OCI-LY7 (cell line): ENCODE data around the gene TBCB. TPM values are rescaled to one million over a fixed set of nuclear protein-coding genes. Genes with fewer than 3 reads are reported as not detected.

Experiments used
- BruUV-seq: library from RNA; stranded (reverse); fragments of 400-500 nt; replicated peaks from 2 replicates; lab custom pipeline; 2021; lab: Mats Ljungman, UMichigan
- CTCF ChIA-PET: fragments of 300-600 bp; sonication (Branson Sonifier 250); formaldehyde crosslinking; loops from one replicate; lab custom pipeline; 2022; ENCODE audit warnings: antibody characterized with exemption; ENCODE audit not compliant: unreplicated experiment; lab: Charles Lee
- POLR2A ChIA-PET: fragments of 300-600 bp; sonication (Branson Sonifier 250); formaldehyde crosslinking; loops from one replicate; lab custom pipeline; 2022; ENCODE audit warnings: antibody characterized with exemption; lab: Charles Lee
- DNase-seq: peaks from one replicate; pipeline ENCODE4 v3.0.0-alpha.2; 2015; ENCODE audit warnings: low spot score
- H2AFZ ChIP-seq: fragments of 200-600 bp; sonication (generic), shearing (Covaris generic); 2 replicates; pipeline ENCODE4 v1.6.1; 2014; ENCODE audit warnings: mild to moderate bottlenecking, antibody characterized with exemption, low read length, moderate library complexity
- H3K27ac ChIP-seq: fragments of 200-600 bp; sonication (generic); 2 replicates; pipeline ENCODE4 v1.5.1; 2014; ENCODE audit warnings: mixed run types, low read depth, mild to moderate bottlenecking, moderate library complexity, low read length, inconsistent platforms; ENCODE audit not compliant: poor library complexity, severe bottlenecking
- H3K36me3 ChIP-seq: fragments of 200-600 bp; sonication (generic); 2 replicates; pipeline ENCODE4 v1.6.1; 2014; ENCODE audit warnings: mild to moderate bottlenecking, antibody characterized with exemption, low read length, moderate library complexity, mixed read lengths; ENCODE audit not compliant: insufficient read depth
- H3K4me1 ChIP-seq: fragments of 200-600 bp; sonication (generic); 2 replicates; pipeline ENCODE4 v1.5.1; 2014; ENCODE audit warnings: mild to moderate bottlenecking, low read length; ENCODE audit not compliant: insufficient read depth, poor library complexity, severe bottlenecking
- H3K4me2 ChIP-seq: fragments of 200-600 bp; sonication (generic); 2 replicates; pipeline ENCODE4 v1.6.1; 2014; ENCODE audit warnings: mild to moderate bottlenecking, low read length
- H3K4me3 ChIP-seq: fragments of 200-600 bp; sonication (generic); 2 replicates; pipeline ENCODE4 v1.5.1; 2014; ENCODE audit warnings: mild to moderate bottlenecking, low read depth, low read length; ENCODE audit not compliant: poor library complexity, severe bottlenecking
- H3K79me2 ChIP-seq: fragments of 200-600 bp; sonication (generic); 2 replicates; pipeline ENCODE4 v1.6.1; 2016; ENCODE audit warnings: low read depth, mild to moderate bottlenecking, low read length, moderate library complexity, mixed read lengths; ENCODE audit not compliant: insufficient read depth
- H3K9me2 ChIP-seq: fragments of 200-600 bp; sonication (generic); 2 replicates; pipeline ENCODE4 v1.6.1; 2016; ENCODE audit warnings: mild to moderate bottlenecking, low read length, mixed read lengths; ENCODE audit not compliant: insufficient read depth
- H3K9me3 ChIP-seq: fragments of 200-600 bp; sonication (generic); 2 replicates; pipeline ENCODE4 v1.6.1; 2014; ENCODE audit warnings: mild to moderate bottlenecking, mixed run types, low read length, mixed read lengths
- H4K20me1 ChIP-seq: fragments of 200-600 bp; sonication (generic); 2 replicates; pipeline ENCODE4 v1.6.1; 2014; ENCODE audit warnings: mild to moderate bottlenecking, antibody characterized with exemption, low read length, moderate library complexity, mixed read lengths; ENCODE audit not compliant: insufficient read depth
- EZH2phosphoT487 ChIP-seq: fragments of 200-600 bp; sonication (generic); IDR thresholded peaks from 2 replicates; pipeline ENCODE4 v1.6.1; 2018; ENCODE audit warnings: low read depth, borderline replicate concordance, mild to moderate bottlenecking, mixed run types, antibody characterized with exemption, low read length, moderate library complexity, mixed read lengths
- intact Hi-C: fragments of 100-400 bp; cut with micrococcal nuclease; formaldehyde crosslinking; loops from one replicate; pipeline ENCODE4 v1.10.0; 2022; ENCODE audit not compliant: unreplicated experiment
- total RNA-seq, 2 experiments: library from RNA; depleted of rRNA in 1 of 2; stranded (reverse); fragments of >200 nt in 1 of 2; shearing (Covaris generic) in 1 of 2; gene quantifications; 2 replicates each; pipeline ENCODE4 v1.2.3, GENCODE V29; 2014 to 2022
- TF ChIP-seq, protein P1 (sequence below): fragments of 200-600 bp; sonication (generic); conservative IDR thresholded peaks from 2 replicates; pipeline ENCODE4 v1.5.1; 2014; ENCODE audit warnings: mild to moderate bottlenecking, antibody characterized with exemption, low read length, moderate library complexity, mixed read lengths

Gene TBCB
- total RNA-seq, 2 experiments from 2014 or later = 136 to 200 TPM

- no peaks in the 10 kb centered on the region for H3K4me1 ChIP-seq
- ChIA-PET POLR2A (no interaction called here), CTCF (no interaction called here)
- H3K9me3 ChIP-seq = no peaks in the 10 kb centered on the region
- no peak overlapping the region for H3K4me2 ChIP-seq
- H3K36me3 ChIP-seq = peaks cover 93% of the 10 kb centered on the region
- H3K4me3 ChIP-seq = no peak overlapping the region
- DNase-seq = no peak
- H3K79me2 ChIP-seq = no peaks in the 10 kb centered on the region
- H2AFZ ChIP-seq = no peak overlapping the region
- no peak for TF ChIP-seq EZH2phosphoT487
- TF ChIP-seq, protein P1, sequence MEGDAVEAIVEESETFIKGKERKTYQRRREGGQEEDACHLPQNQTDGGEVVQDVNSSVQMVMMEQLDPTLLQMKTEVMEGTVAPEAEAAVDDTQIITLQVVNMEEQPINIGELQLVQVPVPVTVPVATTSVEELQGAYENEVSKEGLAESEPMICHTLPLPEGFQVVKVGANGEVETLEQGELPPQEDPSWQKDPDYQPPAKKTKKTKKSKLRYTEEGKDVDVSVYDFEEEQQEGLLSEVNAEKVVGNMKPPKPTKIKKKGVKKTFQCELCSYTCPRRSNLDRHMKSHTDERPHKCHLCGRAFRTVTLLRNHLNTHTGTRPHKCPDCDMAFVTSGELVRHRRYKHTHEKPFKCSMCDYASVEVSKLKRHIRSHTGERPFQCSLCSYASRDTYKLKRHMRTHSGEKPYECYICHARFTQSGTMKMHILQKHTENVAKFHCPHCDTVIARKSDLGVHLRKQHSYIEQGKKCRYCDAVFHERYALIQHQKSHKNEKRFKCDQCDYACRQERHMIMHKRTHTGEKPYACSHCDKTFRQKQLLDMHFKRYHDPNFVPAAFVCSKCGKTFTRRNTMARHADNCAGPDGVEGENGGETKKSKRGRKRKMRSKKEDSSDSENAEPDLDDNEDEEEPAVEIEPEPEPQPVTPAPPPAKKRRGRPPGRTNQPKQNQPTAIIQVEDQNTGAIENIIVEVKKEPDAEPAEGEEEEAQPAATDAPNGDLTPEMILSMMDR = no peak
- no peak overlapping the region for H3K27ac ChIP-seq
- intact Hi-C loops = no loop called here
- no TSS peak for BruUV-seq
- H3K9me2 ChIP-seq = no peaks in the 10 kb centered on the region
- H4K20me1 ChIP-seq = no peaks in the 10 kb centered on the region
These were observed 16.0 kb upstream of the TBCB start for GRCh38 chr19:36099166-36099785.

GRCh38 chr19:36100476-36100875 lies 14.8 kb upstream of the TBCB start:
- Histone ChIP-seq H3K9me3 (no peaks in the 10 kb centered on the region), H3K4me3 (no peak overlapping the region), H3K9me2 (no peaks in the 10 kb centered on the region), H3K4me2 (no peak overlapping the region), H4K20me1 (no peaks in the 10 kb centered on the region), H3K27ac (no peak overlapping the region), H3K36me3 (peaks cover 94% of the 10 kb centered on the region), H3K4me1 (no peaks in the 10 kb centered on the region), H3K79me2 (no peaks in the 10 kb centered on the region), H2AFZ (no peak overlapping the region)
- TF ChIP-seq, protein P1 = no peak
- no peak for TF ChIP-seq EZH2phosphoT487
- no TSS peak for BruUV-seq
- CTCF ChIA-PET = no interaction called here
- POLR2A ChIA-PET = no interaction called here
- intact Hi-C loops = no loop called here
- no peak for DNase-seq

DNA sequence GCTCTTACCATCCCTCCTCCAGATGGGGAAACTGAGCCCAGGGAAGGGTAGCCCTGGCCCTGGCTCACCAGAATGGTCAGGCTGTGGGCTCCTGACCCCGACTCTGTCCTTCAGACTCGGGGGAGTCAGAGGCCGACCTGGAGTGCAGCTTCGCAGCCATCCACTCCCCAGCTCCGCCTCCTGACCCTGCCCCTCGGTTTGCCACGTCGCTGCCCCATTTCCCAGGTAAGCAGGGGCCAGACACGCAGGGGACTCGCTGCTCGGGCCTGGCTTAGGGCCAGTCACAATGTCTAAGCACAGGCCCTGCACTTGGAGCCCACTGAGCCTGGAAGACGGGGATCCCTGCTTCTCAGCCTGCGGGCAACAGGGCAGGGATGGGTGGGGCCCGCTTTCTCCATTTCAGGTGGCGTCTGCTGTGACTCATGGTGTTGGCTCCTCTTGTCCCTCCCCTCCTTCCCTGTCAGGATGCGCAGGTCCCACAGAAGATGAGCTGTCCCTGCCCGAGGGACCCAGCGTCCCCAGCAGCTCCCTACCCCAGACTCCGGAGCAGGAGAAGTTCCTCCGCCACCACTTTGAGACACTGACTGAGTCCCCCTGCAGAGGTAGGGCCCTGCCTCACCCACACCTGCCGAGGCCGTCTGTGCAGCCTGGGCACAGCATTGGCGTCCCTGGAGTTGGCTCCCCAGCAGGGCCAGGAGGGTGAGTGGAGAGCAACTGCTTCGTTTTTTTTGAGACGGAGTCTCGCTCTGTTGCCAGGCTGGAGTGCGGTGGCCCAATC lies 13.5 kb upstream of the TBCB start:
- Histone ChIP-seq H3K79me2 (no peaks in the 10 kb centered on the region), H3K27ac (no peak overlapping the region), H3K9me3 (no peaks in the 10 kb centered on the region), H4K20me1 (no peaks in the 10 kb centered on the region), H3K4me1 (no peaks in the 10 kb centered on the region), H3K4me2 (no peak overlapping the region), H3K9me2 (no peaks in the 10 kb centered on the region), H3K36me3 (peaks cover 96% of the 10 kb centered on the region), H2AFZ (no peak overlapping the region), H3K4me3 (no peak overlapping the region)
- intact Hi-C loops = no loop called here
- ChIA-PET POLR2A (interaction anchor here (0.6 kb wide), 1 partner anchor 465 kb away, joined by 3 read pairs; no protein-coding TSS in a partner anchor), CTCF (interaction anchor here (0.6 kb wide), 1 partner anchor 473 kb away, joined by 3 read pairs; the partner anchor contains the start of gene RBM42)
- DNase-seq = no peak
- BruUV-seq = no TSS peak
- TF ChIP-seq, protein P1 = no peak
- no peak for TF ChIP-seq EZH2phosphoT487
